Prostate gland (tissue), 2 donors: ENCODE measurements around the gene SRXN1. TPM values are rescaled to one million over a fixed set of nuclear protein-coding genes. Genes with fewer than 3 reads are reported as not detected.

Experiments used
- DNase-seq: peaks from one replicate; pipeline ENCODE4 v3.0.0-alpha.2; 2019; ENCODE audit warnings: low spot score
- H3K27ac ChIP-seq, 2 donors: fragments of 200-600 bp; sonication (generic); 2 replicates each; pipeline ENCODE4 v1.5.1; 2017 to 2019
- H3K27me3 ChIP-seq: fragments of 200-600 bp; sonication (generic); replicated peaks from 2 replicates; pipeline ENCODE4 v1.5.1; 2019; ENCODE audit not compliant: insufficient read depth
- H3K36me3 ChIP-seq, 2 donors: fragments of 200-600 bp; sonication (generic); 1 replicate in 1 of 2; 2 replicates in 1 of 2; pipeline versions ENCODE4 v1.5.1 to v1.8.1; 2017 to 2019
- H3K4me1 ChIP-seq: fragments of 200-600 bp; sonication (generic); replicated peaks from 2 replicates; pipeline ENCODE4 v1.5.1; 2019
- H3K4me3 ChIP-seq, 2 donors: fragments of 200-600 bp; sonication (generic); 2 replicates each; pipeline ENCODE4 v1.5.1; 2017 to 2019
- H3K9me3 ChIP-seq: fragments of 200-600 bp; sonication (generic); 2 replicates; pipeline ENCODE4 v1.5.1; 2017
- POLR2A ChIP-seq: fragments of 450-650 bp; IDR thresholded peaks from one replicate; pipeline ENCODE4 v1.6.1; 2016; ENCODE audit warnings: antibody characterized with exemption, mild to moderate bottlenecking
- POLR2AphosphoS5 ChIP-seq: sonication (generic); formaldehyde crosslinking; IDR thresholded peaks from one replicate; pipeline ENCODE4 v1.6.1; 2017; ENCODE audit warnings: antibody characterized with exemption
- WGBS: methylation state at CpG from one replicate; pipeline ENCODE4 v1.1.5; 2018; 5-methylcytosine and 5-hydroxymethylcytosine counted together
- intact Hi-C: fragments of 100-400 bp; cut with DNase I; formaldehyde crosslinking; loops from one replicate; pipeline ENCODE4 v1.14.2; 2022
- total RNA-seq, 2 donors: library from RNA; depleted of rRNA; stranded (reverse); fragments of >200 nt; gene quantifications; one replicate each; pipeline ENCODE4 v1.1.0, GENCODE V29; 2016
- TF ChIP-seq, protein P1 (sequence below), 4 experiments: fragments of 200-600 bp in 2 of 4; fragments of 450-650 bp in 2 of 4; sonication (generic) in 2 of 4; IDR thresholded peaks; 1 replicate in 3 of 4; 2 replicates in 1 of 4; pipeline ENCODE4 v1.5.1; 2016 to 2019; ENCODE audit warnings: antibody characterized with exemption in 4 of 4, mild to moderate bottlenecking in 2 of 4, moderate library complexity in 2 of 4

SRXN1 gene
- total RNA-seq, 2 donors from 2014 or later: 33.6 to 41.4 TPM

DNA sequence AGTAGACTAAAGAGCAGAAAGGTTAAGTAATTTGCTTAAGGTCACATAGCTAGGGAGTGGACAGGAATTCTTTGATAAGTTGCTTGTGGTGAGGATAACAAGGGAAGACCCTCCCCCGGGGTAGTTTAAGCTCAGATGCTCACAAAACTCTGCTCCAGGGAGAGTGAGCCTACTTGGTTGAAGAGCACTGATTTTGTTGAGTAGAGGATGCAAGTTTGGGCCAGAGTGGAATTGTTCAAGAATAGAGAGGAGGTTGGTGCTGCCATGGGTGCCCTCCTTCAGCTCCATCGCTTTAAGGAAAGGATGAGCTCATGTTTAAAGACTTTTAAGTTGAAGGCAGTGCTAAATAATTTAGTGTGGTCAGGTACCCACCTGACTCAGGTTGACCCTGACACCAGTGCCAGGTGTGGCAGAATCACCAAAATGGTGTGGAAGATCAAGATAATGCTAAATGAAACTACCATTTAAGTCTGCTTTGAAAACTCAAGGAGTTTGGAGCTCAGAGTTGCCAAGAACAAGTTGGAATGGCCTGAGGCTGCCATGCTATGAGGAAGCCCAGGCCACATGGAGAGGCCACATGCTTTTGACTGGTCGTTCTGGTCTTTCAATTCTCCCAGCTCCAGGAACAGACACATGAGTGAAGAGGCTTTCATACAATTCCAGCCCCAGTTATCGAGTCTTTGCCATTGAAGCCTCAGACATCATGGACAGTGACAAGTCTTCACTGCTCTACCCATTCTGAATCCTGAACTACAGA, 34.9 kb downstream of the SRXN1 start:
- Histone ChIP-seq H3K9me3 (no peaks in the 10 kb centered on the region), H3K4me3 (no peak overlapping the region), H3K4me1 (no peaks in the 10 kb centered on the region), H3K27me3 (peaks cover 7% of the 10 kb centered on the region), H3K36me3 (no peaks in the 10 kb centered on the region), H3K27ac (no peak overlapping the region)
- WGBS: 68% methylated on average over 4 of the region's 4 CpGs
- intact Hi-C loops: no loop called here
- TF ChIP-seq POLR2A (no peak), POLR2AphosphoS5 (no peak)
- TF ChIP-seq, protein P1, sequence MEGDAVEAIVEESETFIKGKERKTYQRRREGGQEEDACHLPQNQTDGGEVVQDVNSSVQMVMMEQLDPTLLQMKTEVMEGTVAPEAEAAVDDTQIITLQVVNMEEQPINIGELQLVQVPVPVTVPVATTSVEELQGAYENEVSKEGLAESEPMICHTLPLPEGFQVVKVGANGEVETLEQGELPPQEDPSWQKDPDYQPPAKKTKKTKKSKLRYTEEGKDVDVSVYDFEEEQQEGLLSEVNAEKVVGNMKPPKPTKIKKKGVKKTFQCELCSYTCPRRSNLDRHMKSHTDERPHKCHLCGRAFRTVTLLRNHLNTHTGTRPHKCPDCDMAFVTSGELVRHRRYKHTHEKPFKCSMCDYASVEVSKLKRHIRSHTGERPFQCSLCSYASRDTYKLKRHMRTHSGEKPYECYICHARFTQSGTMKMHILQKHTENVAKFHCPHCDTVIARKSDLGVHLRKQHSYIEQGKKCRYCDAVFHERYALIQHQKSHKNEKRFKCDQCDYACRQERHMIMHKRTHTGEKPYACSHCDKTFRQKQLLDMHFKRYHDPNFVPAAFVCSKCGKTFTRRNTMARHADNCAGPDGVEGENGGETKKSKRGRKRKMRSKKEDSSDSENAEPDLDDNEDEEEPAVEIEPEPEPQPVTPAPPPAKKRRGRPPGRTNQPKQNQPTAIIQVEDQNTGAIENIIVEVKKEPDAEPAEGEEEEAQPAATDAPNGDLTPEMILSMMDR (IDR thresholded peaks at IDR 0.05): no peak
- DNase-seq: no peak

DNA sequence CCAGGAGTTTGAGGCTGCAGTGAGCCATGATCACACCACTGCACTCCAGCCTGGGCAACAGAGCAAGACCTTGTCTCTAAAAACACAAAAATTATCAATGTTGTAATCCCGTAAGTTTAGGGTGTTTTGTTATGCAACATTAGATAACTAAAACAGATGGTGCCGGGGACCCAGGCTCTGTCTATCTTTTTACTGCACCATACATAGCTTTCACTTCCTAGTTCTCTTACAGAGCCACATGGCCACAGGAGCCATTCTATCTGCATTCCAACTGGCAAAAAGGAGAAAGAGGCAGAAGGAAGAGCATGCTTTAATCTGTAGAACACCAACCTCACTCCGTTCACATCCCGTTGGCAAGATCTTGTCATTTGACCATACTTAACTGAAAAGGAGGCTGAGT, 37.5 kb downstream of the SRXN1 start:
- Histone ChIP-seq H3K9me3 (no peaks in the 10 kb centered on the region), H3K27ac (no peak overlapping the region), H3K4me1 (no peaks in the 10 kb centered on the region), H3K4me3 (no peak overlapping the region), H3K36me3 (no peaks in the 10 kb centered on the region), H3K27me3 (peaks cover 9% of the 10 kb centered on the region)
- no peak for DNase-seq
- TF ChIP-seq POLR2A (no peak), POLR2AphosphoS5 (no peak)
- TF ChIP-seq, protein P1 (IDR thresholded peaks at IDR 0.05): no peak
- intact Hi-C loops: no loop called here
- WGBS: 87% methylated on average over 4 of the region's 4 CpGs

DNA sequence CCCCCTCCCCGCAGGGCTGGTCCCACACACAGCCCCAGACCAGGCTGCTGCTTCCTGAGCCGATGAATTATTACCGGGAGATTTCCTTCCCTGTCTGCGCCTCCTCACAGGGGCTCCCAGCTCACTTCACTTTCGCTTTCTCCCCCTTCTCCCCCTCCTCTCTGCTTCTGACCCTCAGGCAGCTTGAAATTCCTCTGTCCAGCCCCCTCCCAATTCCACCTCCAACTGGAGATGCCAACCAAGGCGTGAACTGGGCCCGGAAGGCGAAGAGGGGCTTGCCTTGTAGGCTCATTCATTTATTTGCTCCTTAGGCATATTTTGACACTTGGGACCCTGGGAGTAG, 41.2 kb downstream of the SRXN1 start:
- H3K9me3 ChIP-seq: no peaks in the 10 kb centered on the region
- no peak overlapping the region for H3K27ac ChIP-seq
- WGBS: 24% methylated on average over 8 of the region's 8 CpGs
- H3K27me3 ChIP-seq: peaks cover 6% of the 10 kb centered on the region
- TF ChIP-seq, protein P1 (IDR thresholded peaks at IDR 0.05): no peak
- TF ChIP-seq POLR2A: no peak
- no peak for TF ChIP-seq POLR2AphosphoS5
- no peak overlapping the region for H3K4me3 ChIP-seq
- no peaks in the 10 kb centered on the region for H3K36me3 ChIP-seq
- H3K4me1 ChIP-seq: no peaks in the 10 kb centered on the region
- intact Hi-C loops: no loop called here
- DNase-seq: no peak

DNA sequence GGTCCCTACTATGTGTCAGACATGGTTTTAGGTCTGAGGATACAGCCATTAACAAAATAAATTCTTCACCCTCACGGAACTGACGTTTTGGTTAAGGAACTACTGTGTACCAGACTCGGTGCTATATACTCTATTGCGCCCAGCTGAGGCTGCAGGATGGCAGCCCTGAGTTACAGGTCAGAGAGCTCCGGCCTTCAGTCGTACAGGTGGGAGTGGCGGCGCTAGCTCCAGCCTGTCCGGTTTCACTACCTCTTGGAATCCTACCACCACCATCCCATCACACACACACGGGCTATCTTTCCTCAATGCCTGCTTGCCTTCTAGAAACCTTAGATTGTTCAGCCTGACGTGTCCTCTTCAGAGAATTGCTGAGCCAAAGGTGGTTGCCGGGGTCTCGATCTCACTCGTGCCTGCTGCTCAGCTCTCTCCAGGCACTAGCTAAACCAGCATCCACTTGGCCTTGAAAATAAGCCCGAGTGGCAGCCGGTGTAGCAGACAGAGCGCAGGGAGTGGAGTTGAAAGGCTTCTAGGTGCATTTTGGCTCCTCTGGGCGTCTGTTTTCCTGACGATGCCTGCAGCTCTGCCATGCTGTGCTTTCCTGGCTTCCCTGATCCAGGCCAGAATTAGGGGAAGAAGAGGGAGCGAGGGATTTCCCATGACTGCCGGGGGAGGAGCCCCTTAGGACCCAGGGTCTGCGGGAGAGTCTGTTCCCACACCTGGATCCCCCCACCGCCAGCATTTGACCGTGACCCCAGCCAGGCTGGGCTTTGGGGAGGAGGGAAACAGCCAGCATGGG, 41.8 kb downstream of the SRXN1 start:
- Histone ChIP-seq H3K36me3 (no peaks in the 10 kb centered on the region), H3K27me3 (peaks cover 2% of the 10 kb centered on the region), H3K9me3 (no peaks in the 10 kb centered on the region), H3K27ac (no peak overlapping the region), H3K4me3 (no peak overlapping the region), H3K4me1 (no peaks in the 10 kb centered on the region)
- TF ChIP-seq, protein P1 (IDR thresholded peaks at IDR 0.05): no peak
- TF ChIP-seq POLR2AphosphoS5: no peak
- no peak for TF ChIP-seq POLR2A
- DNase-seq: no peak
- intact Hi-C loops: no loop called here
- WGBS: 42% methylated on average over 24 of the region's 24 CpGs
